Fibroblast of villous mesenchyme (primary cell): ENCODE results near the gene SERPINA10. TPM values are rescaled to one million over a fixed set of nuclear protein-coding genes. Genes with fewer than 3 reads are reported as not detected.

Experiments
- DNase-seq: peaks from one replicate; pipeline ENCODE4 v3.0.0-alpha.2; 2010; ENCODE audit warnings: low read depth
- H3K4me3 ChIP-seq: 2 replicates; pipeline ENCODE4 v1.5.1; 2011; ENCODE audit warnings: low read depth, mild to moderate bottlenecking, low read length
- CTCF ChIP-seq: IDR thresholded peaks from 2 replicates; pipeline ENCODE4 v1.5.1; 2012; ENCODE audit warnings: low read depth, mild to moderate bottlenecking, low read length; ENCODE audit not compliant: insufficient read depth
- total RNA-seq: library from RNA; depleted of rRNA; stranded (reverse); fragments of >200 nt; gene quantifications from 2 replicates; pipeline ENCODE4 v1.2.3, GENCODE V29; 2012

Gene SERPINA10
- total RNA-seq, 1 donor = not detected

GRCh38 chr14:94244182-94244581 lies 48.9 kb downstream of the SERPINA10 start:
- no peak for DNase-seq
- TF ChIP-seq CTCF = no peak
- no peak overlapping the region for H3K4me3 ChIP-seq

- DNase-seq = no peak
- H3K4me3 ChIP-seq = no peak overlapping the region
- TF ChIP-seq CTCF = no peak
Measured at GRCh38 chr14:94239406-94239805, 53.7 kb downstream of the SERPINA10 start.

GRCh38 chr14:94237983-94238382 lies 55.1 kb downstream of the SERPINA10 start:
- DNase-seq = no peak
- H3K4me3 ChIP-seq = no peak overlapping the region
- TF ChIP-seq CTCF = no peak

- TF ChIP-seq CTCF = no peak
- no peak for DNase-seq
- H3K4me3 ChIP-seq = no peak overlapping the region
Measured at GRCh38 chr14:94237046-94237445, 56.0 kb downstream of the SERPINA10 start.

Other genes with a start within 250 kb of the SERPINA10 start
- 92.1 and 128 TPM in 2 replicates for gene DDX24, start 212.1 kb downstream of the SERPINA10 start, total RNA-seq
- 9.9 and 15.8 TPM in 2 replicates for gene IFI27L1, start 212.0 kb downstream of the SERPINA10 start, total RNA-seq
- gene IFI27, start 182.5 kb downstream of the SERPINA10 start, total RNA-seq = 51.4 and 103 TPM in 2 replicates
- gene IFI27L2, start 163.7 kb downstream of the SERPINA10 start, total RNA-seq = 94.1 and 102 TPM in 2 replicates
- gene PPP4R4, start 118.9 kb downstream of the SERPINA10 start, total RNA-seq = under 0.01 and 0.43 TPM in 2 replicates
- gene SERPINA6, start 30.1 kb upstream of the SERPINA10 start, total RNA-seq = not detected in 2 replicates
- gene SERPINA2, start 73.4 kb upstream of the SERPINA10 start, total RNA-seq = not detected in 2 replicates
- gene SERPINA1, start 95.3 kb upstream of the SERPINA10 start, total RNA-seq = not detected in 2 replicates
- gene SERPINA11, start 159.5 kb upstream of the SERPINA10 start, total RNA-seq = not detected in 2 replicates
- gene SERPINA9, start 182.9 kb upstream of the SERPINA10 start, total RNA-seq = not detected in 2 replicates
- not detected in 2 replicates for gene SERPINA12, start 216.2 kb upstream of the SERPINA10 start, total RNA-seq